Stimulated activated CD4-positive, alpha-beta T cell treated with anti-CD3 and anti-CD28 coated beads, Interleukin-12 subunit alpha, Interleukin-12 subunit beta, amount 100 ng/mL, for 24 hours (primary cell): Measurements from ENCODE around the gene APBA2.

Experiments
- DNase-seq, 2 experiments: peaks; one replicate each; pipeline ENCODE4 v3.0.0-alpha.2; 2020; ENCODE audit warnings: low read depth in 2 of 2

Gene APBA2

GRCh38 chr15:28957606-28958498 lies 72.1 kb downstream of the APBA2 start:
- no peak for DNase-seq

- no peak for DNase-seq
These were observed 73.6 kb downstream of the APBA2 start for GRCh38 chr15:28959326-28959725.

- DNase-seq, result no peak
These were observed 75.2 kb downstream of the APBA2 start for GRCh38 chr15:28960979-28961378.

- no peak for DNase-seq
These were observed 75.6 kb downstream of the APBA2 start for GRCh38 chr15:28961391-28961790.

- DNase-seq, result no peak
These were observed 77.3 kb downstream of the APBA2 start for GRCh38 chr15:28962851-28963710.

GRCh38 chr15:28963711-28964081 lies 77.9 kb downstream of the APBA2 start:
- DNase-seq, result no peak

GRCh38 chr15:28964098-28964497 lies 78.3 kb downstream of the APBA2 start:
- no peak for DNase-seq

- no peak for DNase-seq
These were observed 81.3 kb downstream of the APBA2 start for GRCh38 chr15:28967066-28967465.

GRCh38 chr15:28967990-28968389 lies 82.2 kb downstream of the APBA2 start:
- no peak for DNase-seq

- no peak for DNase-seq
These were observed 83.8 kb downstream of the APBA2 start for GRCh38 chr15:28969511-28970085.

GRCh38 chr15:28974142-28974541 lies 88.4 kb downstream of the APBA2 start:
- no peak for DNase-seq

GRCh38 chr15:28975766-28976179 lies 90.0 kb downstream of the APBA2 start:
- peak; percentile 41 to 60 for DNase-seq

GRCh38 chr15:28977377-28978010 lies 91.7 kb downstream of the APBA2 start:
- no peak for DNase-seq

- DNase-seq, result no peak
These were observed 92.2 kb downstream of the APBA2 start for GRCh38 chr15:28978011-28978378.

- DNase-seq, result no peak
These were observed 92.9 kb downstream of the APBA2 start for GRCh38 chr15:28978661-28979060.

GRCh38 chr15:28979208-28979841 lies 93.6 kb downstream of the APBA2 start:
- no peak for DNase-seq

GRCh38 chr15:28980709-28981350 lies 95.1 kb downstream of the APBA2 start:
- DNase-seq, result no peak

- DNase-seq, result no peak
These were observed 95.6 kb downstream of the APBA2 start for GRCh38 chr15:28981351-28981720.

GRCh38 chr15:28981921-28982320 lies 96.1 kb downstream of the APBA2 start:
- DNase-seq, result no peak

GRCh38 chr15:28982886-28983285 lies 97.1 kb downstream of the APBA2 start:
- no peak for DNase-seq
